ENCODE measurements around the gene UBA52. TPM values are rescaled to one million over a fixed set of nuclear protein-coding genes. Genes with fewer than 3 reads are reported as not detected.
"Not testable (repeated sequence)": the region's sequence is repeated elsewhere in the genome, so short reads cannot be mapped to it uniquely, and the experiment has no call there.

Gene UBA52
- 1,000 to 10,000 TPM; 1,016 to 1,271 (median 1,271) TPM for total RNA-seq
- 1,464 TPM for total RNA-seq (2013)

GRCh38 chr19:18571564-18572344 lies at the start of gene UBA52:
TSS of gene UBA52 (plus strand) at chr19:18571857. CDS start at chr19:18573301, 1,444 bp downstream.
- DNase-seq (peak; percentile 99), ATAC-seq (peak; percentile 88 to 97 (median 91))
- no peak for TF ChIP-seq CTCF (IDR thresholded peaks at IDR 0.05)
- H3K4me3 Mint-ChIP-seq, result peak within 1 kb of the TSS; percentile 98
- H3K27ac ChIP-seq (ENCODE audit: low read length), result peak within 1 kb of the TSS; percentile 92
- H3K4me1 Mint-ChIP-seq, result peaks cover 19 to 26% of the 10 kb centered on the region in 2 donors
- H3K27me3 Mint-ChIP-seq (ENCODE audit: low read depth in 2 of 2), result no peaks in the 10 kb centered on the region
- H3K36me3 ChIP-seq (ENCODE audit: control insufficient read depth, insufficient read depth, low read length), result peaks cover 54% of the 10 kb centered on the region
- no peaks in the 10 kb centered on the region for H3K36me3 Mint-ChIP-seq
- peak within 1 kb of the TSS; percentile 95 to 100 for H3K27ac Mint-ChIP-seq
- under 1% methylated on average over 75 of the region's 75 CpGs for WGBS (ENCODE audit: insufficient coverage)
- H3K9me3 Mint-ChIP-seq, result no peaks in the 10 kb centered on the region
- intact Hi-C loops (cut with micrococcal nuclease), result loop anchor here (1.0 to 2.0 kb wide), 3 partner anchors 14 to 49 kb away; partner anchors contain the start of genes ELL, KXD1 and REX1BD
- H3K9me3 ChIP-seq (ENCODE audit: control insufficient read depth, insufficient read depth, low read length), result no peaks in the 10 kb centered on the region
- peak within 1 kb of the TSS; percentile 62 for H3K4me3 ChIP-seq (ENCODE audit: low read length)
- H3K4me1 ChIP-seq (ENCODE audit: control insufficient read depth, insufficient read depth, low read length), result peaks cover 26% of the 10 kb centered on the region
- no peaks in the 10 kb centered on the region for H3K27me3 ChIP-seq (ENCODE audit: control insufficient read depth, insufficient read depth, low read length)

- H3K4me3 ChIP-seq (ENCODE audit: low read length), result no peak overlapping the region
- intact Hi-C loops (cut with micrococcal nuclease), result loop anchor here (1.0 to 5.0 kb wide), 7 partner anchors 26 to 310 kb away; partner anchors contain the start of genes KLHL26, KXD1, REX1BD and UBA52
- Mint-ChIP-seq H3K36me3 (no peaks in the 10 kb centered on the region), H3K27me3 (ENCODE audit: low read depth in 2 of 2) (no peaks in the 10 kb centered on the region), H3K27ac (peak overlapping the region; percentile 92 to 98), H3K9me3 (no peaks in the 10 kb centered on the region), H3K4me3 (peak overlapping the region; percentile 91), H3K4me1 (peaks cover 21 to 22% of the 10 kb centered on the region in 2 donors)
- H3K27ac ChIP-seq (ENCODE audit: low read length), result peak overlapping the region; percentile 98
- H3K4me1 ChIP-seq (ENCODE audit: control insufficient read depth, insufficient read depth, low read length), result peaks cover 36% of the 10 kb centered on the region
- no peaks in the 10 kb centered on the region for H3K9me3 ChIP-seq (ENCODE audit: control insufficient read depth, insufficient read depth, low read length)
- H3K27me3 ChIP-seq (ENCODE audit: control insufficient read depth, insufficient read depth, low read length), result no peaks in the 10 kb centered on the region
- WGBS (ENCODE audit: insufficient coverage), result 2% methylated on average over 50 of the region's 51 CpGs
- no peaks in the 10 kb centered on the region for H3K36me3 ChIP-seq (ENCODE audit: control insufficient read depth, insufficient read depth, low read length)
- DNase-seq, result peak; percentile 100
- peak; percentile 85 to 96 (median 85) for ATAC-seq
- no peak for TF ChIP-seq CTCF (IDR thresholded peaks at IDR 0.05)
Observed at GRCh38 chr19:18522124-18522861, 49.4 kb upstream of the UBA52 start.

- Mint-ChIP-seq H3K4me3 (peak overlapping the region; percentile 91), H3K27ac (peak overlapping the region; percentile 92 to 98), H3K4me1 (peaks cover 21 to 22% of the 10 kb centered on the region in 2 donors)
- H3K36me3 ChIP-seq (ENCODE audit: control insufficient read depth, insufficient read depth, low read length); H3K9me3 Mint-ChIP-seq; ATAC-seq; H3K27me3 Mint-ChIP-seq (ENCODE audit: low read depth in 2 of 2); H3K27me3 ChIP-seq (ENCODE audit: control insufficient read depth, insufficient read depth, low read length); H3K4me3 ChIP-seq (ENCODE audit: low read length); H3K36me3 Mint-ChIP-seq; H3K9me3 ChIP-seq (ENCODE audit: control insufficient read depth, insufficient read depth, low read length); DNase-seq: not testable (repeated sequence)
- 82% methylated on average over 19 of the region's 19 CpGs for WGBS (ENCODE audit: insufficient coverage)
- Histone ChIP-seq H3K27ac (ENCODE audit: low read length) (peak overlapping the region; percentile 96), H3K4me1 (ENCODE audit: control insufficient read depth, insufficient read depth, low read length) (peaks cover 35% of the 10 kb centered on the region)
- intact Hi-C loops (cut with micrococcal nuclease), result loop anchor here (1.0 to 5.0 kb wide), 7 partner anchors 27 to 309 kb away; partner anchors contain the start of genes KLHL26, KXD1, REX1BD and UBA52
Observed at GRCh38 chr19:18522862-18523440, 48.7 kb upstream of the UBA52 start.
